SJSA1 (cell line): ENCODE measurements around the gene TBC1D22A. TPM values are rescaled to one million over a fixed set of nuclear protein-coding genes. Genes with fewer than 3 reads are reported as not detected.

Source experiments
- DNase-seq, 2 experiments: peaks; one replicate each; pipeline ENCODE4 v3.0.0-alpha.2; 2015 to 2020; ENCODE audit warnings: low spot score in 2 of 2, low read depth in 1 of 2
- H3K27ac ChIP-seq: fragments of 250-450 bp; sonication (Bioruptor Pico); 2 replicates; pipeline ENCODE4 v1.5.1; 2020; ENCODE audit warnings: mild to moderate bottlenecking, moderate library complexity
- H3K27me3 ChIP-seq: fragments of 250-450 bp; sonication (Bioruptor Pico); replicated peaks from 2 replicates; pipeline ENCODE4 v1.5.1; 2020; ENCODE audit warnings: mild to moderate bottlenecking, moderate library complexity
- H3K36me3 ChIP-seq: fragments of 250-450 bp; sonication (Bioruptor Pico); 2 replicates; pipeline ENCODE4 v1.5.1; 2020; ENCODE audit warnings: mild to moderate bottlenecking
- H3K4me1 ChIP-seq: fragments of 250-450 bp; sonication (Bioruptor Pico); replicated peaks from 2 replicates; pipeline ENCODE4 v1.6.1; 2021; ENCODE audit warnings: mild to moderate bottlenecking
- H3K4me3 ChIP-seq: fragments of 250-450 bp; sonication (Bioruptor Pico); 2 replicates; pipeline ENCODE4 v1.5.1; 2020; ENCODE audit warnings: mild to moderate bottlenecking
- H3K9me3 ChIP-seq: fragments of 250-450 bp; sonication (Bioruptor Pico); replicated peaks from 2 replicates; pipeline ENCODE4 v1.5.1; 2020; ENCODE audit warnings: mild to moderate bottlenecking
- total RNA-seq: library from RNA; depleted of rRNA; stranded (reverse); fragments of >200 nt; shearing (Covaris generic); gene quantifications from 2 replicates; pipeline ENCODE4 v1.2.3, GENCODE V29; 2014

The TBC1D22A gene
- total RNA-seq, 1 experiment from 2014 or later = 10.5 TPM

DNA sequence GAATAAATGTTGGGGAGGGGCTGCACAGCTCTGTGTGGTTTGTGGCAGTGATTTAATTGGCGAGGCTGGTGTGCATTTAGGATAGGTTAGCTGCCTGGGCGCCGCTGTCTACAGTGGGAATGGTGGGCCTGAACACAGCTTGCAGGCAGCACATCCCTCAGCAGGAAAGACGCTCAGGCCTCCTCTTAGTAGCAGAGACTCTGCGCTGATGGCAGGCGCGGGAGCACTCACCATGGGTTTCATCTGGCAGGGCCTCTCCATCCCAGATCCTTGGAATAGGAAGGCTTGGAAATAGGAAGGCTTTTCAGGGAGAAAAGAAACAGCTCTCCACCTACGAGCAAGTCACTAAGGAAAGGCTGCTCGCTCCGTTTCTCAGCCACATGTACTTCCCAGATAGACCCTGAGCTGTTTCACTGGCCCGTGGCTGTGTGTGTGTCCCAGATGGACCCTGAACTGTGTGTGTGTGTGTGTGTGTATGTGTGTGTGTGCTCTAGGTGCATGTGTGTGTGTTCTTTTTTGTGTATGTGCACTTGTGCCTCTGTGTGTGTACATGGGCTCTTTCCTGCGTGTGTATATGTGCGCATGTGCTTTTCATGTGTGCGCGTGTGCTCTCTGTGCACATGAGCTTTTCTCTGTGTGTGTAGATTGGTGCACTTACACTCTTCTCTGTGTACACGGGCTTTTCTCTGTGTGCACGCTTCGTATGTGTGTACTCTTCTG lies 144.0 kb downstream of the TBC1D22A start:
- H3K4me1 ChIP-seq = no peaks in the 10 kb centered on the region
- no peak overlapping the region for H3K4me3 ChIP-seq
- H3K36me3 ChIP-seq = no peaks in the 10 kb centered on the region
- H3K27me3 ChIP-seq = no peaks in the 10 kb centered on the region
- peak in 1 of 2 experiments; percentile 29 for DNase-seq
- H3K9me3 ChIP-seq = no peaks in the 10 kb centered on the region
- no peak overlapping the region for H3K27ac ChIP-seq

DNA sequence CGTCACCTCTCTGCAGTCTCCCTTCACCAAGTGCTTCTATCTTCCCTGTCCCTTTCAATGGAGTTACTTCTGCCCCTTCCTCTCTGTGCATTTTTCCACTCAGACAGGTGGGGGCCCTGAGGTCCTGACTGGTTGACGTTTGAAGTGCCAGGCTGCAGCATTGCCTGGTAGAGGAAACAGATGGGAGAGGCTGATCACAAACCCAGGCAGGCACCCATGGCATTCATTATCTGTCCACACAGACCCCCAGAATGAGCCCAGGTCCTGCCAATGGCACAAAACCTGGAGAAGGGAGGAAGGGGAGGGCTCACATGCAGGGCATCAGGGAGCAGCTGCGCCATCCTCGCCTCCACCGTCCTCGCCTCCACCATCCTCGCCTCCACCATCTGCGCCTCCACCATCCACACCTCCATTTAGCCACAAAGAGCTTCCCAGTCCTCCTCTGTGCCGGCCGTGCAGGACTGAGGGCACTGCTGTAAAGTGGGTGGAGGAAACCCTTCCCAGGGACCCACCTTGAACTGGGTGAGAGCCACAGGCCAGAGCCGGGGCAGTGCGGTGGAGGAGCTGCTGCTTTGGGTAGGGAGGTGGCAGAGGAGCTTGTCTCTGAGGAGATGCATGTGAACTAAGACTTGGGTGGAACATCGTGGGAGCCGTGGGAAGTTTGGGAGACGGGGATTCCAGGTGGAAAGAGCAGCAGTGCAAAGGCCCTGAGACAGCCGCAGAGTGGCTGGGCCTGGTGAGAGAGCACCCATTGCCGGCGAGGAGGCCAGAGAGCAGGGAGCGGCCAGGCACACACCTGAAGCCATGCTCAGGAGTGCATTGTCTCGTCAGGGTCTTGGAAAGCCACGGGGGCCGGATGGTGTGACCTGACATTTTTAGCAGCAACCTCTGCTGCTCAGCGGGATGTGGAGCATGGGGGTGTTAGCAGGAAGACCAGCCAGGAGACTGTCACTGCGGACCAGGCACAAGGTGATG lies 145.1 kb downstream of the TBC1D22A start:
- peak in 1 of 2 experiments; percentile 41 for DNase-seq
- Histone ChIP-seq H3K27ac (no peak overlapping the region), H3K9me3 (no peaks in the 10 kb centered on the region), H3K4me3 (no peak overlapping the region), H3K4me1 (no peaks in the 10 kb centered on the region), H3K27me3 (no peaks in the 10 kb centered on the region), H3K36me3 (no peaks in the 10 kb centered on the region)

DNA sequence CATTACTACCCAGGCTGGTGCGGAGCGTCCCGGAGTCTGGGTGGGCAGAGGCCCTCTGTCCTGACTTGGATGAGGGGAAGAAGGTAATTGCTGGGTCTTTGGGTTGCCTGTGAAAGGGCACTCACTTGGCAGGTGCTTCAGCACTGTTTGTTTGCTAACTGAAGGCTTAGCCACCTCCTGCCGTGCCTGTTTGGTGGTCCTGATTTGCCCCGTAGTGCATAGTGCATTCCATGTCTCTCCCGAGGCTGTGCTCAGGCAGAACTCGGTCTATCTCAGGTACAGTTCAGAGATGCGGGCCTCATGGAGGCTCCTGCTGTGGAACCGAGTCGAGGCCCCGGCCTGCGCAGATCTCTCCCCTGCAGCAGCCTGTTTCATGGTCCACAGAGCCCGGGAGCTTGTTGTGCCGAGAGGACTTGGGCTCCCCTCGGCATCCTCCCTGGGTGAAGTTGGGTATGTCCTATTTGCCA lies 146.2 kb downstream of the TBC1D22A start:
- DNase-seq = peak in 1 of 2 experiments; percentile 23
- no peaks in the 10 kb centered on the region for H3K27me3 ChIP-seq
- H3K4me1 ChIP-seq = no peaks in the 10 kb centered on the region
- no peak overlapping the region for H3K4me3 ChIP-seq
- no peaks in the 10 kb centered on the region for H3K36me3 ChIP-seq
- H3K27ac ChIP-seq = no peak overlapping the region
- no peaks in the 10 kb centered on the region for H3K9me3 ChIP-seq

DNA sequence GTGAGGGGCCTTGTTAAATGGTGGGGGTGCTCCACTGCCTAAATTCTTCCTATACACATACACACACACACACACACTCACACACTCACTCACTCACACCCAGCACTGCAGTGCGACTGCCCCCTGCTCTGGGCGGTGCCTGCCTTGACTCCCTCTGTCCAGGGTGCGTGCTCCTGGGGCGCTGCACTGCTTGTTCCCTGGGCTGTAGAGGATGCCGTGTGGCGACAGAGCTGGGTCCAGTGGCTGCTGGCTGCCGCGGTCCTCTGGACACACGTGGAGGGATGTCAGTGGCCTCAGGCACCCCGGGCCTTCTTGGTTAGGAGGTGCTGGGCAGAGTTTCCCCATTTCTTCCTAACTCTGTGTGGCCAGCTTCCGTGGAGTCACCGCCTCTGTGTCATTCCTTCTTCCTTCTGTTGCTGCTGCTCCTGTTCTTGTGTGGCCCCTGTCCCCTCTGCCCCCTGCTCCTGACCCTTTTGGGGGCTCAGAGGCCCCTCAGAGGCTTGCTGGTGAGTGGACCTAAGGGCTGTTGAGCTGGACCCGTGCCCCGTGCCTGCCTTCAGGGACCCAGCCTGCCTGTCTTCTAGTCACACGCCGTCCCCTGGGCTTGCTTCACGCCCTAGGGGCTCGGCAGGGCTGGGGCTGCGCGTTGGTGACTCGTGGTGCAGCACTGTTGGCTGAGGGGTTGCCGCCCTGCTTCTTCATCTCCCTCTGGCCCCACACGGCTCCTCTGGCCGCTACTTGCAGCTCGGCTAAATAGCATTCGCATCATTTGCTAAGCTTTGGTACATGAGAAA lies 147.0 kb downstream of the TBC1D22A start:
- Histone ChIP-seq H3K27me3 (no peaks in the 10 kb centered on the region), H3K27ac (no peak overlapping the region), H3K36me3 (no peaks in the 10 kb centered on the region), H3K4me3 (no peak overlapping the region), H3K4me1 (no peaks in the 10 kb centered on the region), H3K9me3 (no peaks in the 10 kb centered on the region)
- peak in 1 of 2 experiments; percentile 41 for DNase-seq

DNA sequence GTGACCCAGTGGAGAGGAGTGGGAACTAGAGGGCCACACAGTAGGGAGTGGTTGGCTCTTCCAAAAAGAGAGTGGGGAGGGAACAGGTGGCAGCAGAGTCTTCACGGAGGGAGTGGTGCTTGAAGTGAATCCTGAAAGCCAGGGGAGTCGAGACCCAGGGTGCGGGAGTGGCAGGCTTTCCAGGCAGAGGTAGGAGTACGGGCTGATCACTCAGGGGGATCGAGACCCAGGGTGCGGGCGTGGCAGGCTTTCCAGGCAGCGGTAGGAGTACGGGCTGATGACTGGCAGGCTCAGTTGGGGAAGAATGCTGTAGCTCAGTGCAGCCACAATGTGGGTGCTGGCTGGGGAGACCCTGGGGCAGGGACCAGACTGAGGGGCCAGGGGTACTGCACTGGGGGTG lies 148.2 kb downstream of the TBC1D22A start:
- H3K4me3 ChIP-seq = no peak overlapping the region
- H3K9me3 ChIP-seq = no peaks in the 10 kb centered on the region
- H3K4me1 ChIP-seq = no peaks in the 10 kb centered on the region
- H3K36me3 ChIP-seq = no peaks in the 10 kb centered on the region
- DNase-seq = peak in 1 of 2 experiments; percentile 40
- no peaks in the 10 kb centered on the region for H3K27me3 ChIP-seq
- no peak overlapping the region for H3K27ac ChIP-seq

- Histone ChIP-seq H3K9me3 (no peaks in the 10 kb centered on the region), H3K4me1 (no peaks in the 10 kb centered on the region), H3K36me3 (no peaks in the 10 kb centered on the region), H3K27ac (no peak overlapping the region), H3K4me3 (no peak overlapping the region), H3K27me3 (no peaks in the 10 kb centered on the region)
- DNase-seq = peak in 1 of 2 experiments; percentile 24
These were observed 148.9 kb downstream of the TBC1D22A start for GRCh38 chr22:46911346-46911745.

GRCh38 chr22:46913351-46913750 lies 150.9 kb downstream of the TBC1D22A start:
- H3K27me3 ChIP-seq = no peaks in the 10 kb centered on the region
- no peak overlapping the region for H3K4me3 ChIP-seq
- H3K36me3 ChIP-seq = no peaks in the 10 kb centered on the region
- H3K27ac ChIP-seq = no peak overlapping the region
- DNase-seq = peak in 1 of 2 experiments; percentile 14
- H3K9me3 ChIP-seq = no peaks in the 10 kb centered on the region
- no peaks in the 10 kb centered on the region for H3K4me1 ChIP-seq

DNA sequence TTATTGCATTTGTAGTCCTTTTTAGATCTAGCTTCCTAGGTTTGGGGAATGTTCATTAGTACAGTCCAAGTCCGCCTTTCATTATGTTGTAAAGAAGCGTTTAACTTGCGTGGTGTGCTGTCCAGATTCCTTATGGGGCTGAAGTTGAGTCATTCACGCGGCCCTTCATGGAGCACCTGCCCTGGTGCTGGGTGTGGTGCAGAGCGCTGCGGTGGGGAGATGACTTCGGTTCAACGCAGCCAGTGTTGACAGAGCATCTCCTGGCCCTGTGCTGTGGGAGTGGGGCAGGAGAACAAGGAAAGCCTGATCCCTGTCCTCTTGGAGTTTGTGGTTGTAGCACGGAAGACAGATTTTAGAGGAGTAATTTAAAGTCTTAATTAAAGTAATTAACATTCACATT lies 152.0 kb downstream of the TBC1D22A start:
- no peak overlapping the region for H3K27ac ChIP-seq
- no peaks in the 10 kb centered on the region for H3K4me1 ChIP-seq
- no peaks in the 10 kb centered on the region for H3K27me3 ChIP-seq
- no peaks in the 10 kb centered on the region for H3K9me3 ChIP-seq
- DNase-seq = peak in 1 of 2 experiments; percentile 30
- no peak overlapping the region for H3K4me3 ChIP-seq
- no peaks in the 10 kb centered on the region for H3K36me3 ChIP-seq

DNA sequence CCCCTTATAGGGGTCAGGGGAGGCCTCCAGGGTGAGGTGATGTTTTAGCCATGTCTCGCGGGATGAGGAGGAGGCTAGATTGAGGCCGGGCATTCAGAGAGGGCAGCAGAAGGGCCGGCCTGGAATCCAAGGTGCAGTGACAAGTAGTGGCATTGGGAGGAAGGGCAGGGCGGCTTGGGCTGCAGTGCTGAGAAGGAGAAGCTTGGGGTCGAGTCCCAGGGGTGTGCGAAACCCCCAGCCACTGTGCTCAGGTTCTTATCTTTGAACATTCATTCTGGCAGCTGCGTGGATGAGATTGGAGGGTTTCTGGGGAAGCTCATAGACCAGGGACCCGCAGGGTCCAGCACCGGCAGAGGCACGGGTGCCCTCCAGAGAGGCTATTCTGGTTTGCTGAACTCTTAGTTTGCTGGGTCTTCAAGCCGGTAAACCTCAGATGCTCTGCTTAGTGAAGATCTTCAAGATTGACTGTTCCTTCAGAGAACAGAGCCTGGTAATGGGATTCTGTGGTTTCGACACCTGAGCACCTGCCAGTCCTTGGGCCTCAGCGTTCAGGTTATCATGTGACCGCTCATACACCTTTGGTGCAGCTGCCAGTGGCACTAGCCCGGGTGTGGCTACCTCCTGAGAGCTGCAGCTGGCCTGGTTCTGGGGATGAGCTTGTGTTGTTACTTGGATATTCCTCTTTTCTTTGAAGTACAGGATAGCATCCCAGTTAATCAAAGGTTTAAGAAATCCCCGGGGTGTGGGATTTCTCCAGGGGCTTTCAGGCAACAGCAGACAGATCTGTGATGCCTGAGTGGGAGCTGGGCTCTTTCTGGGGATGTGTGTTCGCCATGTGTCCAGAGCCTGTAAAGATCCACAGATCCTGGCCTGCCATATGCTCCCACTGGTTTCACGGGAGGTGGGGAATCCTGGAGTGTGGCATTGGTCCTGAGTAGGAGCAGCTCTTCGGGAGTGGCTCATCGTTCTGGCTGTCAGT lies 152.8 kb downstream of the TBC1D22A start:
- no peak overlapping the region for H3K27ac ChIP-seq
- no peaks in the 10 kb centered on the region for H3K9me3 ChIP-seq
- H3K4me1 ChIP-seq = no peaks in the 10 kb centered on the region
- H3K4me3 ChIP-seq = no peak overlapping the region
- peak in 1 of 2 experiments; percentile 39 for DNase-seq
- H3K36me3 ChIP-seq = no peaks in the 10 kb centered on the region
- no peaks in the 10 kb centered on the region for H3K27me3 ChIP-seq

- Histone ChIP-seq H3K4me3 (no peak overlapping the region), H3K9me3 (no peaks in the 10 kb centered on the region), H3K27me3 (no peaks in the 10 kb centered on the region), H3K36me3 (no peaks in the 10 kb centered on the region), H3K27ac (no peak overlapping the region), H3K4me1 (no peaks in the 10 kb centered on the region)
- peak in 1 of 2 experiments; percentile 28 for DNase-seq
These were observed 153.7 kb downstream of the TBC1D22A start for GRCh38 chr22:46915950-46916730.

- Histone ChIP-seq H3K9me3 (no peaks in the 10 kb centered on the region), H3K4me3 (no peak overlapping the region), H3K36me3 (no peaks in the 10 kb centered on the region), H3K27me3 (no peaks in the 10 kb centered on the region), H3K27ac (no peak overlapping the region), H3K4me1 (no peaks in the 10 kb centered on the region)
- DNase-seq = peak in 1 of 2 experiments; percentile 35
These were observed 154.7 kb downstream of the TBC1D22A start for GRCh38 chr22:46916886-46917770.
